GM19452 (cell line): ENCODE measurements around the gene PHAF1.
"Not testable (repeated sequence)": the region's sequence is repeated elsewhere in the genome, so short reads cannot be mapped to it uniquely, and the experiment has no call there.

Experiments used
- ATAC-seq: cut with Tn5 transposase; IDR thresholded peaks from one replicate; pipeline ENCODE4 v1.9.1; 2021; ENCODE audit not compliant: unreplicated experiment

PHAF1 gene

GRCh38 chr16:67104845-67105244, 4.9 kb upstream of the PHAF1 start:
- ATAC-seq, result no peak

- no peak for ATAC-seq
Measured at GRCh38 chr16:67105246-67105645, 4.5 kb upstream of the PHAF1 start.

DNA sequence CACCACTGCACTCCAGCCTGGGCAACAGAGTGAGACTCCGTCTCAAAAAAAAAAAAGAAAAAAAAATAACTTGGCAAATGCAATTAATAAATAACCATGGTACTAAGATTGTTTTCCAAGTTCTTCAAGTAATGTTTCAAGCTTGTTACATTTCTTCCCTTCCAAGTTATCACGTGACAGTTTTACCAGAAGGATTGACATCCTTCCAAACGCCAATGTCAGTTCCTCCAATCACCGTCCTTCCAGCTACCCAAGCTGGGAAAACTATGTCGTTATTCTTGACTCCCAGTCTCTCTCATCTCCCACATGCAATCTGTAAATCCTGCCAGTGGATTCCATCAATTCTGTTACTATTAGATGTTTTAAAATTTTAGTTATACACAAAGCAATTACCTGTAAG, 3.9 kb upstream of the PHAF1 start:
- ATAC-seq, result no peak

GRCh38 chr16:67108489-67108888, 1.3 kb upstream of the PHAF1 start:
- ATAC-seq, result no peak

DNA sequence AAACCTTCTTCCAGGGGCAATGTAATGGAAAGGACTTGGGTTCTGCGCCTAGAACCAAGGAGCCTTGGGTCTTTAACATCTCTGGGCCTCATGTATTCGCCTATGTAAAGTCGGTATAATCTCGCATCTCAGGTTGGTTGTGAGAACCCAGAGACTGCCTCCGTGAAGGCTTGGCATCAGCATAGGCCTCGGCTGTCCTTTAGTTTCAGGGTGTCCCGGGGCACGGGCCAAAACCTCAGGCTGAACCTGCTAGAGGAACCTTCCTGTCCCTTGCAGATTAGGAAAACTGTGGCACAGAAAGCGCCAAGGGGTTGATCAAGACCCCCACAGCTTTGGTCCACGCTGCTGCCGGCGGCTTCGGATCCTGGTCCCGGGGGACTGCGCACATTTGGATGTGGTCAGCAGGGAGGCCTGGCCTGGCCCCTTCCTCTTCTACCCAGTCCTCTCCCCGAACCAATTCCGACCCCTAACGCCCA, 772 bp upstream of the PHAF1 start:
- no peak for ATAC-seq

GRCh38 chr16:67111951-67112444, 2.3 kb downstream of the PHAF1 start:
- ATAC-seq, result no peak

- no peak for ATAC-seq
Measured at GRCh38 chr16:67112591-67113399, 3.1 kb downstream of the PHAF1 start.

DNA sequence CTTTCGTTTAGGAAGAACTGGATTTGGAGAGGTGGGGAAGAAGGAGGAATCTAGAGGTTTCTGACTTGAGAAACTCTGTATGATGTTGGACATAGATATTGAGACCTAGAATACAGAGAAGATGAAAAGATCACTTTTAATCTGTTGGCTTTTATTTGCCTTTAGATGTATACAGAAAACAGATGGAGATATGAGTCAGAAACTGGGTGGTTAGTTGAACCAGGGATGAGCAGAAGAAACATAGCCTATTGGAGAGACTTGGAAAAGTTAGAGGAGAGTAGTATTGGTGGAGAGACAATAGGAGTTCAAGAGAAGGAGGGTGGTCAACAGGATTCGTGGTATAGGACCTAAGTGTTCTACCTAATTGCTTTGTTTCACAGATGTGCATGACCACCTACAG, 5.1 kb downstream of the PHAF1 start:
- no peak for ATAC-seq

DNA sequence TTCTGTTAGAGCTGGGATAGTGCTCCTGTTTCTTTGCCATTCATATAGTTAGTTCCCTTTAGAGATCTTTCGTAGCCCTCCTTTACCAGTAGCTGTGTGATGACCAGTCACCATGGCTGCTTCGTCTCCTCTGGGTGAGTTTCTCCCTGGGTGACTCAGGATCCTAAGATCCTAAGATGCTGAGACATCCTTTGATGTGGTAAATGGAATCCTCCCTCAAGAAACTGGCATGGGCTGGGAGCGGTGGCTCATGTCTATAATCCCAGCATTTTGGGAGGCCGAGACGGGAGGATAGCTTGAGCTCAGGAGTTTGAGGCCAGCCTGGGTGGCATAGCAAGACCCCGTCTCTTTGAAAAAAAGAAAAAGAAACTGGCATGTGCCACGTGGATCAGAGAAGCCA, 5.9 kb downstream of the PHAF1 start:
- no peak for ATAC-seq

DNA sequence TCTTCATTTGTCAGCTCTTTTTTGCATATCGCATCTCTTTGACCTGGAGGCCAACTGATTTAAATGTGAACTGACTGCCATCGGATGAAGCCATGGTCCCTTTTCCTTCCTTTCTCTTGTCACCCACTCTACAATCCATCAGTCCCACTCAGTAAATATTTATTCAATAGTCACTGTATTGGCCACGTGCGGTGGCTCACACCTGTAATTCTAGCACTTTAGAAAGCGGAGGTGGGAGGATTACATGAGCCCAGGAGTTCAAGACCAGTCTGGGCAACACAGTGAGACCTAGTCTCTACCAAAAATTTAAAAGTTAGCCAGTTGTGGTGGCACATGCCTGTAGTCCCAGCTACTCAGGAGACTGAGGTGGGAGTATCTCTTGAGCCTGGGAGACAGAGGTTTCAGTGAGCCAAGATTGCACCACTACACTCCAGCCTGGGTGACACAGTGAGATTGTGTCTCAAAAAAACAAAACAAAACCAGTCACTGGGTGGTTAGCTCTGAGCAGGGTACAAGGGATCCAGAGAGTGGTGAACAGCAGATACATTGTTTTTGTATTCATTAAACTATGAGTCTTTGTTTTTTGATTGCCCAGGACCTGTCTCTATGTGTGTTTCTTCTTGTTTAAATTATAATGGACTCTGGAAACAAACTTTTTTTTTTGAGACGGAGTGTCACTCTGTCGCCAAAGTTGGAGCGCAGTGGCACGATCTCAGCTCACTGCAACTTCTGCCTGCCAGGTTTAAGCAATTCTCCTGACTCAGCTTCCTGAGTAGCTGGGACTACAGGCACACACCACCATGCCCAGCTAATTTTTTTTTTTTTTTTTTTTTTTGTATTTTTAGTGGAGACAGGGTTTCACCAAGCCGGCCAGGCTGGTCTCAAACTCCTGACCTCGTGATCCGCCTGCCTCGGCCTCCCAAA, 6.9 kb downstream of the PHAF1 start:
- ATAC-seq, result no peak

- no peak for ATAC-seq
Measured at GRCh38 chr16:67117716-67118115, 8.0 kb downstream of the PHAF1 start.

- no peak for ATAC-seq
Measured at GRCh38 chr16:67120025-67120424, 10.3 kb downstream of the PHAF1 start.

DNA sequence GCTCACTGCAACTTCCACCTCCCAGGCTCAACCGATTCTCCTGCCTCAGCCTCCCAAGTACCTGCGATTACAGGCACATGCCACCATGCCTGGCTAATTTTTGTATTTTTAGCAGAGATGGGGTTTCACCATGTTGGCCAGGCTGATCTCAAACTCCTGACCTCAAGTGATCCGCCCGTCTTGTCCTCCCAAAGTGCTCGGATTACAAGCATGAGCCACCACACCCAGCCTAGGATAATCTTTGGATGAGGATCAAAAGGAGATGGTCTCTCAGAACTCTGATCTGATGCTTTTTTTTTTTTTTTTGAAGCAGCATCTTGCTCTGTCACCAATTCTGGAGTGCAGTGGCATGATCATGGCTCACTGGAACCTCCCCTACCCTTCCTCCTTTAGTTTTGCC, 13.1 kb downstream of the PHAF1 start:
- not testable (repeated sequence) for ATAC-seq

- ATAC-seq, result no peak
Measured at GRCh38 chr16:67128417-67128816, 18.7 kb downstream of the PHAF1 start.

GRCh38 chr16:67128887-67129286, 19.1 kb downstream of the PHAF1 start:
- ATAC-seq, result no peak

DNA sequence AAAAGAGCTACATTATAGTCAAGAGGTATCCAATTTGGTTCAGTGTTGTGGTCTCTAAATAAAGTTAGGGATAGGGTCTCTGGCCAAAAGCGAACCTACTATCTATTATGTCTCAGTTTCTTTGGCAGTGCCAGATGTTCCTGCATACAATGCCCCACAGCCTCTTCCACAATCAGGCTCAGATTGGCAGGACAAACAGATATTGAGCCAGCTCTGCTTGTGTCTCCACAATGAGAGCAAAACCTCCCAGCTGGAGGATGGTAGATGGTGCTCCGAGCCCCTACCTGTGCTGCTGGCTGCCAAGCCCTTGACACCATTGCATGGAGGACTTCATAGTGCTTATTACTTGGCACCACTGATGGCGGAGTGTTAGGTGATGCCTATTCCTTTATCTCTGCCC, 19.7 kb downstream of the PHAF1 start:
- ATAC-seq, result no peak

- no peak for ATAC-seq
Measured at GRCh38 chr16:67137605-67138004, 27.9 kb downstream of the PHAF1 start.

DNA sequence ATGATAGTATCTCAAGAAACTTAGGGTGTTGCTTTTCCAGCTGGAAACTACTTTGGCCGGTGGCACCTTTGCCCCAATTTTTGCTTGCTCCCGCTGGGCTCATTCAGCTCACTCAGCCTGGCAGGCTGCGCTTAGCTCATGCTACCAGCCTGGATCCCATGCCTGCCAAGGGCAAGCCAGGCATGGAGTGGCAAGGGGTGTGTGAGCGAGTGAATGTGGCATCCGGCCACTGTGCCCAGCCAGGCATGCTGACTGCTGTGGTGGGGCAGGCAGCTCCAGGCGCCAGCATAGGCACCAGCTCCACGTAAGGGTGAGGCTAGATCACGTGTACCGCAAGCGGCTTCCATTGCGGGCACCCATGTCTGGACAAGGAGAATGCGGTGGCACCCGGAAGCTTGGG, 31.6 kb downstream of the PHAF1 start:
- ATAC-seq, result no peak

DNA sequence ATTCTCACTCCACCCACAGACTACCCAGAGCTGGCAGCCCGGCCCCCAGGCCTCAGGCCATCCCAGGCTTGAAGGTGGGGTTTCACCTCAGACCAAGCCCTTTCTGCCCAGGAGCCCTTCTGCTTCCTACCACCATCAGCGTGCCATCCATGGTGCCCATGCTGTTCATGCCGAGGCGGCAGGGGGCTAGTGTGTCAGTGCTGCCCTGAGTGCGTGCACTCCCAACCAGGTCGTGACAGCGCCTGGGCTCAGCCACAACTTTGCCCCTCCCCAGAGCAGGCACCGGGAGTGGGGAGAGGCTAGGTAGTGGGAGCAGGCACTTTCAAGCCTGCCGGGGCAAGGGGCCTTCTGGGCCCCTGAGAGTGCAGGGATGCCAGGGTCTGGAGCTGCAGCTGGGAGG, 32.6 kb downstream of the PHAF1 start:
- no peak for ATAC-seq

GRCh38 chr16:67144943-67145342, 35.2 kb downstream of the PHAF1 start:
- no peak for ATAC-seq

GRCh38 chr16:67145746-67146145, 36.0 kb downstream of the PHAF1 start:
- ATAC-seq, result no peak
